Neural progenitor cell (in vitro differentiated cells): ENCODE results near the gene ARHGEF11. TPM values are rescaled to one million over a fixed set of nuclear protein-coding genes. Genes with fewer than 3 reads are reported as not detected.

Experiments
- DNase-seq: peaks from one replicate; pipeline ENCODE4 v3.0.0-alpha.2; 2016; ENCODE audit warnings: low spot score
- H2AFZ ChIP-seq: fragments of 200-600 bp; sonication (generic); replicated peaks from 2 replicates; pipeline ENCODE4 v1.6.1; 2016; ENCODE audit warnings: antibody characterized with exemption
- H3F3A ChIP-seq: fragments of 200-600 bp; sonication (generic); 2 replicates; pipeline ENCODE4 v1.6.1; 2016; ENCODE audit warnings: antibody characterized with exemption, low read depth
- H3K27ac ChIP-seq: fragments of 200-600 bp; sonication (generic); 2 replicates; pipeline ENCODE4 v1.5.1; 2016; ENCODE audit warnings: mild to moderate bottlenecking
- H3K27me3 ChIP-seq: fragments of 200-600 bp; sonication (generic); 2 replicates; pipeline ENCODE4 v1.6.1; 2016; ENCODE audit warnings: mild to moderate bottlenecking, moderate library complexity
- H3K36me3 ChIP-seq: fragments of 200-600 bp; sonication (generic); 2 replicates; pipeline ENCODE4 v1.5.1; 2016
- H3K4me1 ChIP-seq: fragments of 200-600 bp; sonication (generic); 2 replicates; pipeline ENCODE4 v1.6.1; 2016; ENCODE audit warnings: mixed run types
- H3K4me2 ChIP-seq: fragments of 200-600 bp; sonication (generic); 2 replicates; pipeline ENCODE4 v1.6.1; 2016
- H3K4me3 ChIP-seq: fragments of 200-600 bp; sonication (generic); 2 replicates; pipeline ENCODE4 v1.5.1; 2016
- H3K79me2 ChIP-seq: fragments of 200-600 bp; sonication (generic); 2 replicates; pipeline ENCODE4 v1.6.1; 2016; ENCODE audit warnings: low read depth
- H3K9ac ChIP-seq: fragments of 200-600 bp; sonication (generic); 2 replicates; pipeline ENCODE4 v1.6.1; 2016
- H3K9me3 ChIP-seq: fragments of 200-600 bp; sonication (generic); 2 replicates; pipeline ENCODE4 v1.5.1; 2016; ENCODE audit warnings: low read depth
- H4K20me1 ChIP-seq: fragments of 200-600 bp; sonication (generic); 2 replicates; pipeline ENCODE4 v1.6.1; 2016; ENCODE audit warnings: low read depth
- H3K27ac Mint-ChIP-seq: 3 replicates; pipeline ENCODE4 v1.8.0; 2021; ENCODE audit warnings: mixed read lengths
- H3K27me3 Mint-ChIP-seq: 2 replicates; pipeline ENCODE4 v1.8.0; 2022; ENCODE audit warnings: low read depth, mild to moderate bottlenecking, inconsistent platforms, moderate library complexity, mixed read lengths; ENCODE audit not compliant: insufficient read depth
- H3K36me3 Mint-ChIP-seq: 3 replicates; pipeline ENCODE4 v1.8.0; 2021; ENCODE audit warnings: mixed read lengths
- H3K4me1 Mint-ChIP-seq: 3 replicates; pipeline ENCODE4 v1.8.0; 2021; ENCODE audit warnings: mixed read lengths
- H3K4me3 Mint-ChIP-seq: 3 replicates; pipeline ENCODE4 v1.8.0; 2021; ENCODE audit warnings: mild to moderate bottlenecking, moderate library complexity, mixed read lengths
- H3K9me3 Mint-ChIP-seq: 3 replicates; pipeline ENCODE4 v1.8.0; 2020; ENCODE audit warnings: mixed read lengths
- CTCF ChIP-seq: fragments of 200-600 bp; sonication (generic); IDR thresholded peaks from 2 replicates; pipeline ENCODE4 v1.5.1; 2017; ENCODE audit warnings: antibody characterized with exemption, mild to moderate bottlenecking
- EZH2 ChIP-seq: fragments of 200-600 bp; sonication (generic); IDR thresholded peaks from 2 replicates; pipeline ENCODE4 v1.6.1; 2017; ENCODE audit warnings: antibody characterized with exemption, mild to moderate bottlenecking, moderate library complexity
- EZH2phosphoT487 ChIP-seq: fragments of 200-600 bp; sonication (generic); IDR thresholded peaks from 2 replicates; pipeline ENCODE4 v1.6.1; 2017; ENCODE audit warnings: antibody characterized with exemption
- total RNA-seq: library from RNA; depleted of rRNA; stranded (reverse); fragments of >200 nt; gene quantifications from 2 replicates; pipeline ENCODE4 v1.2.3, GENCODE V29; 2015; ENCODE audit warnings: low replicate concordance

Gene ARHGEF11
- total RNA-seq, 1 donor from 2014 or later, result 31.9 TPM

- H3K4me2 ChIP-seq, result no peak overlapping the region
- Mint-ChIP-seq H3K9me3 (peaks cover 5% of the 10 kb centered on the region), H3K27ac (no peak overlapping the region), H3K36me3 (peaks cover 34% of the 10 kb centered on the region), H3K4me3 (no peak overlapping the region), H3K4me1 (peaks cover 34% of the 10 kb centered on the region), H3K27me3 (no peaks in the 10 kb centered on the region)
- H3K9ac ChIP-seq, result no peak overlapping the region
- TF ChIP-seq CTCF (no peak), EZH2 (no peak), EZH2phosphoT487 (no peak)
- no peaks in the 10 kb centered on the region for H3K27me3 ChIP-seq
- no peaks in the 10 kb centered on the region for H3K9me3 ChIP-seq
- H2AFZ ChIP-seq, result no peak overlapping the region
- no peak for DNase-seq
- no peak overlapping the region for H3K4me3 ChIP-seq
- H3K36me3 ChIP-seq, result no peaks in the 10 kb centered on the region
- peaks cover 20% of the 10 kb centered on the region for H3K4me1 ChIP-seq
- H3K27ac ChIP-seq, result no peak overlapping the region
- no peaks in the 10 kb centered on the region for H3F3A ChIP-seq
- H4K20me1 ChIP-seq, result peaks cover 26% of the 10 kb centered on the region
- H3K79me2 ChIP-seq, result peaks cover 77% of the 10 kb centered on the region
These were observed 10.4 kb downstream of the ARHGEF11 start for GRCh38 chr1:157035121-157035520.

- H3K4me3 Mint-ChIP-seq, result no peak overlapping the region
- H3K79me2 ChIP-seq, result peaks cover 77% of the 10 kb centered on the region
- peak overlapping the region; percentile 29 for H3K27ac Mint-ChIP-seq
These were observed 11.3 kb downstream of the ARHGEF11 start for GRCh38 chr1:157034137-157034800.

GRCh38 chr1:157033357-157033876 is 12.1 kb downstream of the ARHGEF11 start:
- DNase-seq, result no peak
- Histone ChIP-seq H3K4me3 (no peak overlapping the region), H3K9ac (no peak overlapping the region), H3K27ac (no peak overlapping the region), H3K27me3 (no peaks in the 10 kb centered on the region), H3K79me2 (peaks cover 77% of the 10 kb centered on the region), H3K4me1 (peaks cover 14% of the 10 kb centered on the region), H4K20me1 (peaks cover 15% of the 10 kb centered on the region), H2AFZ (no peak overlapping the region), H3F3A (no peaks in the 10 kb centered on the region), H3K36me3 (no peaks in the 10 kb centered on the region), H3K9me3 (no peaks in the 10 kb centered on the region), H3K4me2 (peak overlapping the region; percentile 33)
- Mint-ChIP-seq H3K27ac (peak overlapping the region; percentile 13), H3K36me3 (peaks cover 33% of the 10 kb centered on the region), H3K4me3 (no peak overlapping the region), H3K9me3 (peaks cover 5% of the 10 kb centered on the region), H3K27me3 (no peaks in the 10 kb centered on the region), H3K4me1 (peaks cover 34% of the 10 kb centered on the region)
- TF ChIP-seq EZH2 (no peak), EZH2phosphoT487 (no peak), CTCF (no peak)

More at GRCh38 chr1:157034137-157034800, 11.3 kb downstream of the ARHGEF11 start:
- H3K9me3 ChIP-seq, result no peaks in the 10 kb centered on the region
- H3K4me1 Mint-ChIP-seq, result peaks cover 34% of the 10 kb centered on the region
- peaks cover 34% of the 10 kb centered on the region for H3K36me3 Mint-ChIP-seq
- H2AFZ ChIP-seq, result no peak overlapping the region
- H3K4me2 ChIP-seq, result peak overlapping the region; percentile 33
- no peaks in the 10 kb centered on the region for H3K27me3 ChIP-seq
- peaks cover 17% of the 10 kb centered on the region for H3K4me1 ChIP-seq
- no peaks in the 10 kb centered on the region for H3K27me3 Mint-ChIP-seq
- DNase-seq, result peak; percentile 20
- H3K9ac ChIP-seq, result no peak overlapping the region
- no peak overlapping the region for H3K4me3 ChIP-seq
- no peaks in the 10 kb centered on the region for H3K36me3 ChIP-seq
- H3K27ac ChIP-seq, result peak overlapping the region; percentile 39
- no peaks in the 10 kb centered on the region for H3F3A ChIP-seq
- H3K9me3 Mint-ChIP-seq, result peaks cover 5% of the 10 kb centered on the region
- TF ChIP-seq EZH2, result no peak
- no peak for TF ChIP-seq CTCF
- TF ChIP-seq EZH2phosphoT487, result no peak
- peaks cover 22% of the 10 kb centered on the region for H4K20me1 ChIP-seq
